ENCODE measurements around the gene UTS2R.
A peak's percentile ranks its signal among the peaks of the same experiment; 100 is the strongest.

Gene UTS2R

DNA sequence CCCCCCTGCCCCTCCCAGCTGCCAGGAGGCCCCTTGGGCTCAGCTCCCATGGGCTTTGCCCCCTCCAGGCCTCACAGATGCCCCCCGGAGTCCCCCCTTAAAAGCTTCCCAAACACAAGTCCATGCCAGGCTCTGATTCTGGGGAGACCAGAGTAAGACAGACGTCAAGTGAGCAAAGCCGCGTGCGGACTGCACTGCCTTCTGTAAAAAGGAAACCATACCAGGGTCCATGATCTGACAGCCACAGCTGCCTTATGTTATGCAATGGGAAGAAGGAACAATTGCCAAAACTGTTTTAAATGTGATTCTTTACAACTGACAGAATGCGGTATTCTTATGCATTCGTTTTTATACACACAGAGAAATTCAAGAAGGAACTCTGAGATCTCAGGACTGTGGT is 28.6 kb downstream of the UTS2R start:
- Histone ChIP-seq H3K9me2 (replicated peaks; ENCODE audit: low read depth, low read length) (no peaks in the 10 kb centered on the region), H3K4me1 (ENCODE audit: insufficient read depth, low read length, poor library complexity, severe bottlenecking) (peaks cover 27% of the 10 kb centered on the region), H3K9me3 (ENCODE audit: insufficient read depth, low read depth, low read length) (no peaks in the 10 kb centered on the region), H3F3A (ENCODE audit: low read depth) (peaks cover 9% of the 10 kb centered on the region), H3K27me3 (ENCODE audit: insufficient read depth, low read length, poor library complexity, severe bottlenecking) (no peaks in the 10 kb centered on the region), H3K9ac (ENCODE audit: low read depth, low read length, poor library complexity, severe bottlenecking) (peak overlapping the region; percentile 61), H3K4me2 (ENCODE audit: low read depth, low read length, poor library complexity, severe bottlenecking) (peak overlapping the region; percentile 76), H3K36me3 (ENCODE audit: insufficient read depth, low read length) (peaks cover 6% of the 10 kb centered on the region; the same call in 1 of the 2 replicates), H4K20me1 (ENCODE audit: insufficient read depth, low read length, poor library complexity, severe bottlenecking) (no peaks in the 10 kb centered on the region), H3K79me2 (ENCODE audit: insufficient read depth, low read length) (no peaks in the 10 kb centered on the region), H3K4me3 (ENCODE audit: low read length, poor library complexity, severe bottlenecking) (peak overlapping the region; percentile 70), H2AFZ (ENCODE audit: low read length) (no peak overlapping the region)
- TF ChIP-seq EZH2phosphoT487 (IDR thresholded peaks at IDR 0.05; ENCODE audit: borderline replicate concordance), result no peak
- TF ChIP-seq, protein P1, sequence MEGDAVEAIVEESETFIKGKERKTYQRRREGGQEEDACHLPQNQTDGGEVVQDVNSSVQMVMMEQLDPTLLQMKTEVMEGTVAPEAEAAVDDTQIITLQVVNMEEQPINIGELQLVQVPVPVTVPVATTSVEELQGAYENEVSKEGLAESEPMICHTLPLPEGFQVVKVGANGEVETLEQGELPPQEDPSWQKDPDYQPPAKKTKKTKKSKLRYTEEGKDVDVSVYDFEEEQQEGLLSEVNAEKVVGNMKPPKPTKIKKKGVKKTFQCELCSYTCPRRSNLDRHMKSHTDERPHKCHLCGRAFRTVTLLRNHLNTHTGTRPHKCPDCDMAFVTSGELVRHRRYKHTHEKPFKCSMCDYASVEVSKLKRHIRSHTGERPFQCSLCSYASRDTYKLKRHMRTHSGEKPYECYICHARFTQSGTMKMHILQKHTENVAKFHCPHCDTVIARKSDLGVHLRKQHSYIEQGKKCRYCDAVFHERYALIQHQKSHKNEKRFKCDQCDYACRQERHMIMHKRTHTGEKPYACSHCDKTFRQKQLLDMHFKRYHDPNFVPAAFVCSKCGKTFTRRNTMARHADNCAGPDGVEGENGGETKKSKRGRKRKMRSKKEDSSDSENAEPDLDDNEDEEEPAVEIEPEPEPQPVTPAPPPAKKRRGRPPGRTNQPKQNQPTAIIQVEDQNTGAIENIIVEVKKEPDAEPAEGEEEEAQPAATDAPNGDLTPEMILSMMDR (conservative IDR thresholded peaks at IDR 0.05; ENCODE audit: low read length), result no peak

DNA sequence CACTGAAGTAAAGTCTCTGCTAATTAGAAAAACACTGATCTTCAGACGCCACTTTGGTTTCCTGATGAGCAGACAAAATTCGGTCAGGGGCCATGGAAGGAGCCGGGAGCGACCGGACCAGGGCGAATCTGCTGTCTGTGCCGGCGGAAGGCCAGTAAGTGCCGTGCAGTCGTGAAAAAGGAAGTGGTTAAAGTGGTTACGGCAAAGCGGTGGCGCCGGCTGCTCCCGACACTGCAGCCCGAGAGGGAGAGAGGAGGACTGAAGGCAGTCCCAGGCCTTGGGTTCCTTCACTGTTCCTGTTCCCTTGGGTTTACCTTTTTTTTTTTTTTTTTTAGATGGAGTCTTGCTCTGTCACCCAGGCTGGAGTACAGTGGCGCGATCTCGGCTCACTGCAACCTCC is 29.3 kb downstream of the UTS2R start:
- no peaks in the 10 kb centered on the region for H3K9me2 ChIP-seq (replicated peaks; ENCODE audit: low read depth, low read length)
- 0 out of 2 replicates have a peak overlapping the region, but pooled peaks have one; percentile 66 for H2AFZ ChIP-seq (ENCODE audit: low read length)
- TF ChIP-seq, protein P1 (conservative IDR thresholded peaks at IDR 0.05; ENCODE audit: low read length), result no peak
- TF ChIP-seq EZH2phosphoT487 (IDR thresholded peaks at IDR 0.05; ENCODE audit: borderline replicate concordance), result no peak
- H3K27me3 ChIP-seq (ENCODE audit: insufficient read depth, low read length, poor library complexity, severe bottlenecking), result no peaks in the 10 kb centered on the region
- no peaks in the 10 kb centered on the region for H4K20me1 ChIP-seq (ENCODE audit: insufficient read depth, low read length, poor library complexity, severe bottlenecking)
- peaks cover 27% of the 10 kb centered on the region for H3K4me1 ChIP-seq (ENCODE audit: insufficient read depth, low read length, poor library complexity, severe bottlenecking)
- H3K79me2 ChIP-seq (ENCODE audit: insufficient read depth, low read length), result no peaks in the 10 kb centered on the region
- peaks cover 9% of the 10 kb centered on the region for H3F3A ChIP-seq (ENCODE audit: low read depth)
- H3K9ac ChIP-seq (ENCODE audit: low read depth, low read length, poor library complexity, severe bottlenecking), result peak overlapping the region; percentile 61
- peaks cover 6% of the 10 kb centered on the region; the same call in 1 of the 2 replicates for H3K36me3 ChIP-seq (ENCODE audit: insufficient read depth, low read length)
- no peaks in the 10 kb centered on the region for H3K9me3 ChIP-seq (ENCODE audit: insufficient read depth, low read depth, low read length)
- peak overlapping the region; percentile 76 for H3K4me2 ChIP-seq (ENCODE audit: low read depth, low read length, poor library complexity, severe bottlenecking)
- peak overlapping the region; percentile 70 for H3K4me3 ChIP-seq (ENCODE audit: low read length, poor library complexity, severe bottlenecking)

DNA sequence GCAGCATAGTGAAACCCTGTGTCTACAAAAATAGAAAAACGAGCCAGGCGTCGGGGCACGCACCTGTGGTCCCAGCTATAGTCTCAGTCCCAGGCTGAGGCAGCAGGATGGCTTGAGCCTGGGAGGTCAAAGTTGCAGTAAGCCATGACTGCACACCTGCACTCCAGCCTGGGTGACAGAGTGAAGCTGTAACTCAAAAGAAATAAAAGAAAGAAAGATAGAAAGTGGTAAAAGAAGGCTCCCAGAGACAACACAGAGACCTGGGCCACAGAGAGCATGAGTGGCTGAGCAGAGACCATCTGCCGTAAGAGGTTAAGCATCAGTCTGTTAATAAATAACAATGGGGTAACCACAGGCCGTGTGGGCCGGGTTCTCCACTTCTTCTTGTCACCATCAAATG is 31.3 kb downstream of the UTS2R start:
- no peaks in the 10 kb centered on the region for H3K9me2 ChIP-seq (replicated peaks; ENCODE audit: low read depth, low read length)
- no peaks in the 10 kb centered on the region for H4K20me1 ChIP-seq (ENCODE audit: insufficient read depth, low read length, poor library complexity, severe bottlenecking)
- H3K27me3 ChIP-seq (ENCODE audit: insufficient read depth, low read length, poor library complexity, severe bottlenecking), result no peaks in the 10 kb centered on the region
- H3K36me3 ChIP-seq (ENCODE audit: insufficient read depth, low read length), result peaks cover 6% of the 10 kb centered on the region; the same call in 1 of the 2 replicates
- no peak overlapping the region for H2AFZ ChIP-seq (ENCODE audit: low read length)
- H3F3A ChIP-seq (ENCODE audit: low read depth), result peaks cover 9% of the 10 kb centered on the region
- H3K79me2 ChIP-seq (ENCODE audit: insufficient read depth, low read length), result no peaks in the 10 kb centered on the region
- no peak overlapping the region for H3K4me3 ChIP-seq (ENCODE audit: low read length, poor library complexity, severe bottlenecking)
- H3K4me2 ChIP-seq (ENCODE audit: low read depth, low read length, poor library complexity, severe bottlenecking), result no peak overlapping the region
- H3K9ac ChIP-seq (ENCODE audit: low read depth, low read length, poor library complexity, severe bottlenecking), result no peak overlapping the region
- no peaks in the 10 kb centered on the region for H3K9me3 ChIP-seq (ENCODE audit: insufficient read depth, low read depth, low read length)
- TF ChIP-seq, protein P1 (conservative IDR thresholded peaks at IDR 0.05; ENCODE audit: low read length), result no peak
- TF ChIP-seq EZH2phosphoT487 (IDR thresholded peaks at IDR 0.05; ENCODE audit: borderline replicate concordance), result no peak
- peaks cover 31% of the 10 kb centered on the region for H3K4me1 ChIP-seq (ENCODE audit: insufficient read depth, low read length, poor library complexity, severe bottlenecking)

All from Loucy (cell line).